HG03045 (cell line): ENCODE data around the gene PDE4B.

Source experiments
- ATAC-seq: cut with Tn5 transposase; IDR thresholded peaks from one replicate; pipeline ENCODE4 v1.9.1; 2021; ENCODE audit warnings: mild to moderate bottlenecking, moderate library complexity; ENCODE audit not compliant: unreplicated experiment

Gene PDE4B

DNA sequence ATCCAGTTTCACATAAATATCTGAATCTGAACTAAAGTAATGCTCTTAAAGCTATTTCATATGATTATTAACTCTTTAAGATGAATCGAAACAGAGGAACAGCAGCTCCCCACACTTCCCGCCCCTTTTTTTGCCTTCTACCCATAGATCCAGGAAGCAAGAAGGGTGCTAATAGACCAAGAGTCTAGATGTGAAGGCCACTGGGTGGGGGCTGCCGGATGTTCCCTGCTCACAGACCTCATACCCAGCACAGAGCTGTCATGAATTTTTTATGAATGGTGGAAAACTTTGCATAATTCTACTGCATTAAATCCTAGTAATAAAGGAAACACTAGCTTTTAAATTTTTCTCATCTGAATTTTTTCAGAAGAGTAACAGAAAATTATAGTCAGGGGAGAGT, 457.4 kb downstream of the PDE4B start:
- no peak for ATAC-seq

DNA sequence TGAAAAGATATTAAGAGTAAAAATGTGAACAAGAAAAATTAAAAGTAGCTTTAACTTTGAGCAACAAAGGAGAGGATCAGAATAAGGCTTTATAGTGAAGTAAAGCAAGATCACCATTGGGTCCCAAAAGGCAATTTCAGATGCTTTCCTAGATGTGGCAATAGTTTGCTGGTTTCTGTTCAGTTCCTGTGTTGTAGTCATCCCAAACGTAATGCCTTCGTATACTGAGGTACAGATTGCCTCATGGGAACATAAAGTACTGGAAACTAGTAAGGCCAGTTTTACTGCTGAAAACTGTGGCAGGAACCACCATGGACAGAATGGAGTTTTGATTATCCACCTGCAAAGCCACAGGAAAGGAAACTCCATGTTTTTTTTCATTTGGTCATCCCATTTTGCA, 457.8 kb downstream of the PDE4B start:
- ATAC-seq = no peak

- ATAC-seq = peak; percentile 32
Measured at GRCh38 chr1:66251546-66251945, 458.9 kb downstream of the PDE4B start.

GRCh38 chr1:66253330-66253921, 460.7 kb downstream of the PDE4B start:
- peak; percentile 73 for ATAC-seq

DNA sequence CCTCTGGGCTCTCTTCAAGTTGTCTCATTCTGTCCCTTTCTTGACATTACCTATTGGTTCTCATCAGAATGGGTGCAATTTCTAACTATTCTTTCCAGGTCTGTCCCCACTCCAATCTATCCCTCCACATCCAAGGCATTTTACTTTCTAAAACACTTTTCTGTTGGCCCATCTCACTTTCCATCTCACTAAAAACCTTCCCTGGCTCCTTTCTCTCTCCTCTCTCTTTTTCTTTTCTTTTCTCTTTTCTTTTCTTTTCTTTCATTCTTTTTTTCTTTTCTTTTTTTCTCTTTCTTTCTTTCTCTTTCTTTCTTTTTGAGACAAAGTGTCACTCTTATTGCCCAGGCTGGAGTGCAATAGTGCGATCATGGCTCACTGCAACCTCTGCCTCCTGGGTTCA, 462.1 kb downstream of the PDE4B start:
- ATAC-seq = no peak

DNA sequence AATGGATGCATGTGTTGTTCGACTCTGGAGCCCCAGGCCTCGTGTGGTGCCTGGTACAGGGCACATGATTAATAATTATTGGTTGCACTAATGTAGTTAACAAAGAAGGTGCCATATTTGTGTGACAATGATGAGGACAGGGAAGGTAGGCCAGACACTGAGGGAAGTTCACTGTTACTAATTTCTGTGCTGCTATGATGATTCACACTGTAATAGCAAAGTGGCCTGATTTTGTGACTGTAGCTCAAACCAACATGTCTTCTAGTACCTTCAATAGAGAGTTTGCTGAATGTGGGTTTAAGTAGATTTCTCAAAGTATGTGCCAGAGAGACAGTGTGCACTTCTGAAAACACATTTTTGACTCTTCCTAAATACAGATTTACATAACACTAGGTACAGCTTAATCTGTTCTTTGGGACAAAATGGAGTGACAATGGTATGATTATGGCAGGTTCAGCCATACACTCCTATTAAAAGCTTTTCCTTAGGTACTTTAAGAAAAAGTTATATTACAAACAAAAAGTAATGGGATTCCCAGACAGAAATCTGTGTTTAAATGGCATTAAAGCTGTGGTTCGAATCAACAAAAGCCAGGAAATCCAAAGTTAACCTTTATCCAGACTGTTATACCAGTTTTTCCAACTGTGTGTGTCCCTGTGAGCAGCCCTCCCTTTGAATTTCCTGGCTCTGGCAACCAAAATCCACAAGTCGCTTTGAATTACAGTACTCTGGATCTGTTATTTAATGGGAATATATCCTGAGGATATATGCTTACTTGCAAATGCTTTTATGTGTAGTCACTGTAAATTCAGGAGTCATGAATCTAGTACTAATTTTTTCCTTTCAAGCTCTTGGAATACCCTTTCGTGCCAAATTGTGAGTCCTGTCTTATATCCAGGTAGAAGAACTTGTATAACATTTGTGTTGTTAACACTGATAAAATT, 464.2 kb downstream of the PDE4B start:
- ATAC-seq = no peak

DNA sequence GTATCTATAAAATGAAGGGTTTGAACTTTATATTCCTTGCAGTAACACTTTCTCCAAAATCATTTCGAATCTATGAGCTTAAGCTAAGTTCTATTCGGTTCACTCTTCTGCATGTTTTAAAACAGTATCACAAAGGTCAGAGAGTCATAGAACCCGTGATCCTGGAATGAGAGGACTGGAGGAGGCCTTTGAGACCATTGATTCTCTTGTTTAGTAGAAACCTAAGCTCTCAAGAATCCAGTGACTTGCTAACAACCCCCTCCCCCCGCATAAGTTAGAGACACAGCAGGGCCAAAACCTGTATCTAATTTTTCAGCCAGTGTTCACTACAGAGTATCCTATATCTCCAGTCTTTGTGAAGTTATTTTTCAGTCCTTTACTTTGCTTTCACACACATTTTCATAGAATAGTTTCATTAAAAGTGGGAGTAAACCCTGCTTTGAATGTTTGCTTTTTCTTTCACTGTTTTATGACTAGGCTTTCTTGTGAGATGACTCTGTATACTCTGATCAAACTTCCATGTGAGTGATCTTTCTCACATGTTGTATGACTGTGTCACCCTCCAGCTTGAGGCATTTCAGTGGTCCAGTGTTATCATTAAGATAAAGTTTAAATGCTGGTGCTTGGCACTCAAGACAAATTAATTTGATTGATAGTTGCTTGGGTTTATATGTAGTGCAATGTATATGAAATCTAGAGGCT, 465.9 kb downstream of the PDE4B start:
- ATAC-seq = peak; percentile 82

- no peak for ATAC-seq
Measured at GRCh38 chr1:66261364-66261763, 468.7 kb downstream of the PDE4B start.

DNA sequence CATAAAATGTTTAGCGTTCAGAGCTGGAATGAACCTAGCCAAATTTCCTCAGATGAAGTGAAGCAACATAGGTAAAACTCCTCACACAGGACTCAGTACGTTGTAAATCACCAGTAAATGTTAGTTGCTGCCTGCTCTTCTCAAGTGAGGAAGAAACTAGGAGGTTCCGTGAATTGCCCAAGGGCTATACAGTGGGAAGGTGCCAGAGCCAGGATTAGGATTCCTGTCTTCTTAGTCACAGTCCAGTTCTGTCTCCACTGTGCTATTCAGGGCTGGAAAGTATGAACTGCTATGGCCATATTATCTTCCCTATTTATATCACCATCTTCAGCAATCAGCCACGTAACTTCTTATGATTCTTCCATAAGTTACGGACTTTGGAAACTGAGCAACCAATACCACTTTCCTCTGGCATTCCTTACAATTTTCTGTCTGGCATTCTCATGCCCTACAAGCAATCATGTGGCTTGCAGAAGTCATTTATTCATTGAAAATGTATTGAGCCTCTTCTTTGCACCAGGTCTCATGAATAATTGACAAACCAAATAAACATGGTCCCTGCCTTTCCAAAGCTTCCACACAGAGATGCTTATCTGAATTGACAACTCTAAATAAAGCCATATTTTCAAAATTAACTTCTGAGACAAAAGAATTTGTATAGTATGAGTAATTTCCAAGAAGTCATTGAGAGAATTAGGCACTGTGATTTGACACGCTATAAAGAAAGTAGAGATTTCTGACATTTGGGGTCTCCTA, 469.7 kb downstream of the PDE4B start:
- ATAC-seq = no peak

GRCh38 chr1:66265268-66265667, 472.6 kb downstream of the PDE4B start:
- no peak for ATAC-seq

GRCh38 chr1:66265796-66266195, 473.1 kb downstream of the PDE4B start:
- no peak for ATAC-seq

- no peak for ATAC-seq
Measured at GRCh38 chr1:66266350-66266749, 473.7 kb downstream of the PDE4B start.

DNA sequence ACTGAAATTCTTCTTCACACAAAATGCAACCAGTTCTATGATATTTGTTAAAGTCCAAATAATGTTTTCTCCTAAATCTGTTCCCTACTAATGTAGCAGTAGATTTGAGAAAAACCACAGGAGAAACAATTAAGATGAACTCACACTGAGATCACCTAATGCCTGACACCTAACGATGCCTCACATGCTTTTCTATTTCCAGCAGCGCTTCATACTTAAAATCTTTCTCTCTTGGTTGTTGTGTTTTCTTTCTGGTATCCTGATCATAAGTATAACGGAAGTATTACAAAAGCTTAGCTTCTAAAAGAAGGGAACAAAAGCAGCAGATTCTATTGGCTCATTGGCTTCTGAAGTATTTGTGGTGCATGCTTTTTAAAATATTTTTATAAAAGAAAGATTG, 474.1 kb downstream of the PDE4B start:
- ATAC-seq = no peak

DNA sequence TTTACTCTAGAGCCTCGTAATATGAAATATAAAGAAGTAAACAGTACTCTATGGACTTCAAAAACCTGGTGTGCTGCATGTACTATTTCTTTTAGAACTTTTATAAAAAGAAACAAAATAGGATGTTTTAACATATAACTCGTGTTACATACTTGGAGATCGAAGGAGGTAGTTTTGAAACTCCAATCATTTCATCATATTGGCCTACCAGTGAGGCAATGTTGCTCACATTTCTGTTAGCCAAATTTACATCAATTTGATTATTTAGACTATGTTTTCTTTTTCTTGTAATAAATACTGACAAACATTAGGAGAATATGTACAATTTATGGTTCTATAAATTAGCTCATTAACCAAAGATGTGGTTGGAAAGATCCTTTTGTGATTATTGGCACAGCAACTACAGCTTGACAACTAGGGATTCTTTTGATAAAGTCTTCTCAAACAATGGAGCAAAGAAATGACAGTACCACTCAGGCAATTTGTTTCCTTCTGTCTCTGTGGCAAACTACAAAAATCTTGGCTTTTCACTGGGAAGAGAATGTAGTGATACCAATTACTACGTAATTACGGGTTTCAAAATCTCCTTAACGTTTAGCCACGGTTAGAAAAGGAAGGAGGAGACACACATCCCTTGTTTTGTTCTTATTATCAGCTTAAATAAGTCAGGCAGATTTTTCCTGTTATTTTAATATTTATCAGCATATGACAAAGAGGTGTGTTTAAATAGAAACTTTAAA, 474.7 kb downstream of the PDE4B start:
- no peak for ATAC-seq

DNA sequence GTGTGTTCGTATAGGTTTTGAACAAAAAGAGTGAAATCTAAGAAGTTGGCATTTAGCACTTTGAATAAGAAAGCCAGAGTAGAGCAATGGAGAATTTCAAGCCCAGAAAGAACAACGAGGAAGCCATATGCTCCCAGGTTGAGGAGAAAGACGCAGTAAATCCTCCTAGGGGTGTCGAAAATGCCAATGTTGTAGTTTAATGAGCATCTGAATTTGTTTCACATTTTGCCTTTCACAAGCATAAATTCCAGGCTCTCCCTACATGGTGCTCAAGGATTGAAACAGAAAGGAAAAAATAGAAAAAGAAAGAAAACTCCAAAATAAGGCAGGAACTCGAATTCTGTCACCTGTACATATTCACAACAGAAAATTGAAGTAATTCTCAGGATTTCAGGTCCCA, 476.5 kb downstream of the PDE4B start:
- no peak for ATAC-seq

DNA sequence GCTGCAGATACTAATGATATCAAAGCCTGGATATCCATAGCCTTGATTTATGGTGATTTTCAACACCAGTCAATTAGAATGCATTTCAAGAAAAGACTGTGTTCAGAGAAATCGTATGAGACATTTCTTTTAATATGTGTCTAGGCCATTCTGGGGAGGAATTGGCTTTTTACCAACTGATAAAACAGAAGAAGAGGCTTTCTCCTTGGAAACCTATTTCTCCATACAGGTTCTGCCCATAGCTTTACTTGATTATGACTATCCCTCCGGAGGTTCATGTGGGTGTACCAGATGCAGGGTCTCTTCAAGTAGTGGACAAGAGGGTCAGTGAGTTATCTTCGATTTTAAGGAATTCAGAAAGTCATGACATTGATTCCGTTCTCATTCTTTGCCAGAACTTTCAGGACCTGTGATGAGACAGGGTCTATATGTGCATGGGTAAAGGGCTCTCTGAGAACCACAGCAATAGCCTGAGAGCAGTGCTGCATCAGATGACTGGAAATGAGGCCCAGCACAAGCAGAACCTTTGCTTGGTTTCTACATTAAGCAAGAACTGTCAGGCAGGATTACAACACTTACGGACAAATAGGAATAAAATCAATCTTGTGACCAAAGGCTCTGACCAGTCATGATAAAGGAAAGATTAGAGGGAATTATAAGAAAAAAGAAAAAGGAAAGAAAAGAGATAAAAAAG, 477.6 kb downstream of the PDE4B start:
- ATAC-seq = no peak

DNA sequence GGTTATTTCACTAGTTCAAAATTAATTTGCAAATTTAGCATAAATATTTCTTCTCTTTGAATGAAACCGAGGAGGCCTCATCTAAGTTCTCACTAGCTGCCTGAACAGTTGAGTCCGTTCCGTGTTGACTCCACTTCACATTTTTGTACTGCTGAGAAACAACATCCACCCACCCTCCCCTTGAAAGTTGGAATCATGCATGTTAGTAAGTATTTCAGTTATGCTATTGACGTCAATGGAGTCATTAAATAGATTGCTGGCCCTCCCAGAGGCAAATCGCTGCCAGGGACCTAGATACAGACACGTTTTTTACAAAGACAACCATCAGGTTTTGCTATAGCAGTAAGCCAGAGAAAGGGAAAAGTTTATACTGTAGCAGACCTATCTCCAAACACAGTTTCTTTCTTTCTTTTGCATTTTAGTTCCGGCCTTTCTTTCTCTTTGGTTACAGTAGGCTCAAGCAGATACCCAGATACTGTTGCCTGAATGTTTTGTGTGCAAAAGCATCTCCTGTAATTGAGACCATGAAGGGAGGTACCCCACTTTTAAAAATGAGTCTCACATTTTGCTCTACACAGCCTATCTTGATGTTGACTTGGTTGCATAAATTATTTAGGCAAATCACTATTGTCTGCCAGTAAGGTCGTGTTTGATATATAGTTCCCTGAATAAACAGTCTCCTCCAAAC, 478.7 kb downstream of the PDE4B start:
- ATAC-seq = no peak

DNA sequence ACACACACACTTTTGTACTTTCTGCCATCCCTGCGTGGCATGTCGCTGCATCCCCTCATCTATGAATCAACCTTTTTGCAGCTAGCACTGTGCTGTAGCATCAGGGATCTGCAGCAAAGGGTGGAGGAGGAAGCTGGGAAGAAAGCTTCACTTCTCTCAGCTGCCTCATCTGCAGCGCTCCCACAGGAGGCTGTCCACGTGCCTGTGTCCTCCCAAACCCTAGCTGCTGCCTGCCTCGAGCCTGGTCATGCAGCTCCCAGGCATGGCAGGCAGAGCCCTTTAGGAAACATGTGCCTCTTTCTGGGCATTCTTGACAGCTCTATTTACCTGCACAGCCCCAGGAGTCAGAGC, 479.2 kb downstream of the PDE4B start:
- no peak for ATAC-seq

GRCh38 chr1:66273656-66274055, 481.0 kb downstream of the PDE4B start:
- no peak for ATAC-seq
